Loucy (cell line): Measurements from ENCODE around the gene LHFPL3.

ENCODE experiments used
- H2AFZ ChIP-seq: fragments of 200-600 bp; sonication (generic); 2 replicates; pipeline ENCODE4 v1.6.0; 2016; ENCODE audit warnings: antibody characterized with exemption, mild to moderate bottlenecking, low read length, moderate library complexity
- H3F3A ChIP-seq: fragments of 200-600 bp; 2 replicates; pipeline ENCODE4 v1.6.0; 2016; ENCODE audit warnings: antibody characterized with exemption, low read depth, mild to moderate bottlenecking
- H3K27me3 ChIP-seq: fragments of 200-600 bp; sonication (generic); 2 replicates; pipeline ENCODE4 v1.6.1; 2014; ENCODE audit warnings: low read length, mild to moderate bottlenecking; ENCODE audit not compliant: insufficient read depth, poor library complexity, severe bottlenecking
- H3K36me3 ChIP-seq: fragments of 200-600 bp; sonication (generic); 2 replicates; pipeline ENCODE4 v1.6.1; 2016; ENCODE audit warnings: low read length; ENCODE audit not compliant: insufficient read depth
- H3K4me1 ChIP-seq: fragments of 200-600 bp; sonication (generic); 2 replicates; pipeline ENCODE4 v1.5.1; 2014; ENCODE audit warnings: low read length, mild to moderate bottlenecking; ENCODE audit not compliant: insufficient read depth, poor library complexity, severe bottlenecking
- H3K4me2 ChIP-seq: fragments of 200-600 bp; sonication (generic); 2 replicates; pipeline ENCODE4 v1.6.0; 2014; ENCODE audit warnings: antibody characterized with exemption, low read length, low read depth, mild to moderate bottlenecking; ENCODE audit not compliant: poor library complexity, severe bottlenecking
- H3K4me3 ChIP-seq: fragments of 200-600 bp; sonication (generic); 2 replicates; pipeline ENCODE4 v1.5.1; 2014; ENCODE audit warnings: low read length, mild to moderate bottlenecking, mixed read lengths; ENCODE audit not compliant: poor library complexity, severe bottlenecking
- H3K79me2 ChIP-seq: fragments of 200-600 bp; sonication (generic); 2 replicates; pipeline ENCODE4 v1.6.1; 2014; ENCODE audit warnings: low read length; ENCODE audit not compliant: insufficient read depth
- H3K9ac ChIP-seq: fragments of 200-600 bp; sonication (generic); 2 replicates; pipeline ENCODE4 v1.6.0; 2014; ENCODE audit warnings: mild to moderate bottlenecking, low read depth, low read length, moderate library complexity; ENCODE audit not compliant: poor library complexity, severe bottlenecking
- H3K9me2 ChIP-seq: fragments of 200-600 bp; sonication (generic); replicated peaks from 2 replicates; pipeline ENCODE4 v1.6.1; 2016; ENCODE audit warnings: low read depth, low read length, mixed read lengths
- H3K9me3 ChIP-seq: fragments of 200-600 bp; sonication (generic); 2 replicates; pipeline ENCODE4 v1.6.1; 2014; ENCODE audit warnings: mild to moderate bottlenecking, antibody characterized with exemption, low read length, low read depth; ENCODE audit not compliant: insufficient read depth
- H4K20me1 ChIP-seq: fragments of 200-600 bp; sonication (generic); 2 replicates; pipeline ENCODE4 v1.6.0; 2014; ENCODE audit warnings: antibody characterized with exemption, low read length, mild to moderate bottlenecking; ENCODE audit not compliant: insufficient read depth, poor library complexity, severe bottlenecking
- EZH2phosphoT487 ChIP-seq: fragments of 200-600 bp; IDR thresholded peaks from 2 replicates; pipeline ENCODE4 v1.6.1; 2018; ENCODE audit warnings: antibody characterized with exemption, mild to moderate bottlenecking, moderate library complexity, borderline replicate concordance
- TF ChIP-seq, protein P1 (sequence below): fragments of 200-600 bp; sonication (generic); conservative IDR thresholded peaks from 2 replicates; pipeline ENCODE4 v1.5.1; 2014; ENCODE audit warnings: mild to moderate bottlenecking, antibody characterized with exemption, low read length

Gene LHFPL3

DNA sequence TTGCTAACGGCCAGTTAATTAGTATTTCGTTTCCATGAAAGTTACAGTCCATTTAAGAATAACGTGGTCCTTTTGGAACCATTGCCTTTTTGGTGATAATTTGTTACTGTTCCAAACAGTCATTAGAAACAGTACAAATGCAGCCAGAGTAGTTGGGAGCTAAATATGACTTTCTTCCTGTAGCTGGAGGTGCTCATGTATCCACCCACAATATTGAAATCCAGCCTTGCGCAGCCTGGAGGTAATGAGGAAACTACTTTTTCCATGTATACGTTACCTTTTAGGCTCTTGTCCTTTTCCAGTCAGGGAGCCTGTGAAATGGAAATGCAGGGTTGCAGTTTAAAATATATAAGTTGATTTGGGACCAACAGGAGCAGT, 43.6 kb downstream of the LHFPL3 start:
- Histone ChIP-seq H3K4me2 (no peak overlapping the region), H3F3A (no peaks in the 10 kb centered on the region), H3K36me3 (no peaks in the 10 kb centered on the region), H3K9me3 (no peaks in the 10 kb centered on the region), H4K20me1 (no peaks in the 10 kb centered on the region), H2AFZ (no peak overlapping the region), H3K4me3 (no peak overlapping the region), H3K9me2 (no peaks in the 10 kb centered on the region), H3K79me2 (no peaks in the 10 kb centered on the region), H3K4me1 (no peaks in the 10 kb centered on the region), H3K9ac (no peak overlapping the region), H3K27me3 (no peaks in the 10 kb centered on the region)
- TF ChIP-seq, protein P1, sequence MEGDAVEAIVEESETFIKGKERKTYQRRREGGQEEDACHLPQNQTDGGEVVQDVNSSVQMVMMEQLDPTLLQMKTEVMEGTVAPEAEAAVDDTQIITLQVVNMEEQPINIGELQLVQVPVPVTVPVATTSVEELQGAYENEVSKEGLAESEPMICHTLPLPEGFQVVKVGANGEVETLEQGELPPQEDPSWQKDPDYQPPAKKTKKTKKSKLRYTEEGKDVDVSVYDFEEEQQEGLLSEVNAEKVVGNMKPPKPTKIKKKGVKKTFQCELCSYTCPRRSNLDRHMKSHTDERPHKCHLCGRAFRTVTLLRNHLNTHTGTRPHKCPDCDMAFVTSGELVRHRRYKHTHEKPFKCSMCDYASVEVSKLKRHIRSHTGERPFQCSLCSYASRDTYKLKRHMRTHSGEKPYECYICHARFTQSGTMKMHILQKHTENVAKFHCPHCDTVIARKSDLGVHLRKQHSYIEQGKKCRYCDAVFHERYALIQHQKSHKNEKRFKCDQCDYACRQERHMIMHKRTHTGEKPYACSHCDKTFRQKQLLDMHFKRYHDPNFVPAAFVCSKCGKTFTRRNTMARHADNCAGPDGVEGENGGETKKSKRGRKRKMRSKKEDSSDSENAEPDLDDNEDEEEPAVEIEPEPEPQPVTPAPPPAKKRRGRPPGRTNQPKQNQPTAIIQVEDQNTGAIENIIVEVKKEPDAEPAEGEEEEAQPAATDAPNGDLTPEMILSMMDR: no peak
- no peak for TF ChIP-seq EZH2phosphoT487

GRCh38 chr7:104382616-104383015, 54.2 kb downstream of the LHFPL3 start:
- TF ChIP-seq, protein P1: no peak
- no peak for TF ChIP-seq EZH2phosphoT487
- H3K4me2 ChIP-seq: no peak overlapping the region
- no peaks in the 10 kb centered on the region for H3K79me2 ChIP-seq
- no peak overlapping the region for H2AFZ ChIP-seq
- no peaks in the 10 kb centered on the region for H3K9me3 ChIP-seq
- H4K20me1 ChIP-seq: no peaks in the 10 kb centered on the region
- H3K9ac ChIP-seq: no peak overlapping the region
- no peaks in the 10 kb centered on the region for H3K27me3 ChIP-seq
- H3K4me1 ChIP-seq: no peaks in the 10 kb centered on the region
- no peak overlapping the region for H3K4me3 ChIP-seq
- H3K9me2 ChIP-seq: no peaks in the 10 kb centered on the region
- no peaks in the 10 kb centered on the region for H3K36me3 ChIP-seq
- H3F3A ChIP-seq: no peaks in the 10 kb centered on the region

GRCh38 chr7:104386943-104387342, 58.5 kb downstream of the LHFPL3 start:
- H3K4me1 ChIP-seq: no peaks in the 10 kb centered on the region
- no peak overlapping the region for H2AFZ ChIP-seq
- H3K36me3 ChIP-seq: no peaks in the 10 kb centered on the region
- no peaks in the 10 kb centered on the region for H3K9me3 ChIP-seq
- H3K9ac ChIP-seq: no peak overlapping the region
- no peak overlapping the region for H3K4me3 ChIP-seq
- H3K9me2 ChIP-seq: 0 out of 2 replicates have a peak, but pooled peaks cover 4% of the 10 kb centered on the region
- no peaks in the 10 kb centered on the region for H3F3A ChIP-seq
- H3K27me3 ChIP-seq: no peaks in the 10 kb centered on the region
- H4K20me1 ChIP-seq: no peaks in the 10 kb centered on the region
- no peaks in the 10 kb centered on the region for H3K79me2 ChIP-seq
- no peak overlapping the region for H3K4me2 ChIP-seq
- TF ChIP-seq, protein P1: no peak
- TF ChIP-seq EZH2phosphoT487: no peak
